ENCODE data around the gene BCKDHA. TPM values are rescaled to one million over a fixed set of nuclear protein-coding genes. Genes with fewer than 3 reads are reported as not detected.

Gene BCKDHA
- total RNA-seq, 2 donors from 2014 or later, result 15.2 to 17.9 TPM

- TF ChIP-seq CTCF (IDR thresholded peaks at IDR 0.05) (no peak), POLR2A (IDR thresholded peaks at IDR 0.05) (no peak)
- Histone ChIP-seq H3K27me3 (no peaks in the 10 kb centered on the region), H3K9me3 (no peaks in the 10 kb centered on the region), H3K4me3 (no peak overlapping the region), H3K27ac (no peak overlapping the region), H3K36me3 (replicated peaks in 1 of 2; ENCODE audit: insufficient read depth in 1 of 2, low read depth in 2 of 2) (peaks cover 4 to 7% of the 10 kb centered on the region in 2 donors), H3K4me1 (peaks cover 37% of the 10 kb centered on the region)
- intact Hi-C loops (cut with DNase I), result no loop called here
- ATAC-seq, result no peak
- no peak for DNase-seq
- 93 to 100% methylated on average over 4 to 5 of the region's 5 CpGs for WGBS, 2 donors
Measured at GRCh38 chr19:41412953-41413352, 15.3 kb downstream of the BCKDHA start.

GRCh38 chr19:41413947-41414346 is 16.3 kb downstream of the BCKDHA start:
- Histone ChIP-seq H3K27ac (no peak overlapping the region), H3K36me3 (replicated peaks in 1 of 2; ENCODE audit: insufficient read depth in 1 of 2, low read depth in 2 of 2) (peaks cover 4 to 9% of the 10 kb centered on the region in 2 donors), H3K4me3 (no peak overlapping the region), H3K27me3 (no peaks in the 10 kb centered on the region), H3K4me1 (peaks cover 30% of the 10 kb centered on the region), H3K9me3 (no peaks in the 10 kb centered on the region)
- intact Hi-C loops (cut with DNase I), result no loop called here
- TF ChIP-seq CTCF (IDR thresholded peaks at IDR 0.05) (no peak), POLR2A (IDR thresholded peaks at IDR 0.05) (no peak)
- WGBS, 2 donors, result 90 to 92% methylated on average over 2 to 10 of the region's 10 CpGs
- no peak for ATAC-seq
- no peak for DNase-seq

GRCh38 chr19:41414461-41414860 is 16.8 kb downstream of the BCKDHA start:
- ATAC-seq, result no peak

GRCh38 chr19:41415154-41415571 is 17.5 kb downstream of the BCKDHA start:
- intact Hi-C loops (cut with DNase I), result no loop called here
- H3K4me1 ChIP-seq, result peaks cover 18% of the 10 kb centered on the region
- peaks cover 4 to 14% of the 10 kb centered on the region in 2 donors for H3K36me3 ChIP-seq (replicated peaks in 1 of 2; ENCODE audit: insufficient read depth in 1 of 2, low read depth in 2 of 2)
- WGBS, 2 donors, result 83 to 95% methylated on average over 2 to 9 of the region's 9 CpGs
- no peaks in the 10 kb centered on the region for H3K27me3 ChIP-seq
- no peak for TF ChIP-seq POLR2A (IDR thresholded peaks at IDR 0.05)
- no peak for TF ChIP-seq CTCF (IDR thresholded peaks at IDR 0.05)
- no peak overlapping the region for H3K4me3 ChIP-seq
- no peak overlapping the region for H3K27ac ChIP-seq
- no peak for ATAC-seq
- no peaks in the 10 kb centered on the region for H3K9me3 ChIP-seq
- DNase-seq, result peak in 3 of 4 donors; percentile 31 to 55 (median 46)

More at GRCh38 chr19:41414461-41414860, 16.8 kb downstream of the BCKDHA start:
- peaks cover 25% of the 10 kb centered on the region for H3K4me1 ChIP-seq
- H3K27ac ChIP-seq, result no peak overlapping the region
- TF ChIP-seq POLR2A (IDR thresholded peaks at IDR 0.05) (no peak), CTCF (IDR thresholded peaks at IDR 0.05) (no peak)
- WGBS, 2 donors, result 88 to 90% methylated on average over 9 of the region's 9 CpGs
- intact Hi-C loops (cut with DNase I), result no loop called here
- peaks cover 4 to 14% of the 10 kb centered on the region in 2 donors for H3K36me3 ChIP-seq (replicated peaks in 1 of 2; ENCODE audit: insufficient read depth in 1 of 2, low read depth in 2 of 2)
- no peaks in the 10 kb centered on the region for H3K9me3 ChIP-seq
- H3K4me3 ChIP-seq, result no peak overlapping the region
- H3K27me3 ChIP-seq, result no peaks in the 10 kb centered on the region
- DNase-seq, result no peak

- WGBS, 2 donors, result 89 to 96% methylated on average over 8 to 12 of the region's 12 CpGs
- intact Hi-C loops (cut with DNase I), result no loop called here
- Histone ChIP-seq H3K27ac (no peak overlapping the region), H3K9me3 (no peaks in the 10 kb centered on the region), H3K4me1 (peaks cover 9% of the 10 kb centered on the region), H3K27me3 (no peaks in the 10 kb centered on the region), H3K36me3 (replicated peaks in 1 of 2; ENCODE audit: insufficient read depth in 1 of 2, low read depth in 2 of 2) (peaks cover 4 to 16% of the 10 kb centered on the region in 2 donors), H3K4me3 (no peak overlapping the region)
- TF ChIP-seq POLR2A (IDR thresholded peaks at IDR 0.05) (no peak), CTCF (IDR thresholded peaks at IDR 0.05) (no peak)
- ATAC-seq, result no peak
- no peak for DNase-seq
Measured at GRCh38 chr19:41416194-41416674, 18.6 kb downstream of the BCKDHA start.
